Activated CD8-positive, alpha-beta memory T cell treated with anti-CD3 and anti-CD28 coated beads, Interleukin-2, amount 50 U/mL, for 1 hour (primary cell): Measurements from ENCODE around the gene GREM2.

Experiments used
- DNase-seq: peaks from one replicate; pipeline ENCODE4 v3.0.0-alpha.2; 2020; ENCODE audit errors: extremely low read depth

GREM2 gene

GRCh38 chr1:240611619-240612480, at the start of gene GREM2:
Gene GREM2, minus strand, starts transcription at chr1:240612155. Its CDS starts 118,680 bp downstream, at chr1:240493475.
- no peak for DNase-seq

- no peak for DNase-seq
Measured at GRCh38 chr1:240658312-240658960, 46.5 kb upstream of the GREM2 start.

- DNase-seq = no peak
Measured at GRCh38 chr1:240656531-240656930, 44.6 kb upstream of the GREM2 start.

- DNase-seq = no peak
Measured at GRCh38 chr1:240652961-240653409, 41.0 kb upstream of the GREM2 start.

- no peak for DNase-seq
Measured at GRCh38 chr1:240652549-240652948, 40.6 kb upstream of the GREM2 start.

- no peak for DNase-seq
Measured at GRCh38 chr1:240650877-240651276, 38.9 kb upstream of the GREM2 start.

GRCh38 chr1:240649733-240650721, 38.1 kb upstream of the GREM2 start:
- no peak for DNase-seq

GRCh38 chr1:240646571-240647240, 34.8 kb upstream of the GREM2 start:
- DNase-seq = no peak

GRCh38 chr1:240644732-240645131, 32.8 kb upstream of the GREM2 start:
- no peak for DNase-seq

- no peak for DNase-seq
Measured at GRCh38 chr1:240635466-240636256, 23.7 kb upstream of the GREM2 start.

GRCh38 chr1:240630409-240630808, 18.5 kb upstream of the GREM2 start:
- DNase-seq = no peak

- DNase-seq = no peak
Measured at GRCh38 chr1:240621249-240621648, 9.3 kb upstream of the GREM2 start.

GRCh38 chr1:240619906-240620621, 8.1 kb upstream of the GREM2 start:
- no peak for DNase-seq

- DNase-seq = no peak
Measured at GRCh38 chr1:240619357-240619756, 7.4 kb upstream of the GREM2 start.

GRCh38 chr1:240618946-240619345, 7.0 kb upstream of the GREM2 start:
- DNase-seq = no peak

- DNase-seq = no peak
Measured at GRCh38 chr1:240616018-240616417, 4.1 kb upstream of the GREM2 start.

GRCh38 chr1:240613356-240614142, 1.6 kb upstream of the GREM2 start:
- DNase-seq = no peak

GRCh38 chr1:240612811-240613210, 856 bp upstream of the GREM2 start:
- no peak for DNase-seq

GRCh38 chr1:240611228-240611618, 732 bp downstream of the GREM2 start:
- no peak for DNase-seq
